HFF-Myc (cell line): ENCODE measurements around the gene SLCO1B1.

Experiments
- DNase-seq: peaks from one replicate; pipeline ENCODE4 v3.0.0-alpha.2; 2011; ENCODE audit warnings: low read depth; ENCODE audit errors: extremely low read depth
- H3K4me3 ChIP-seq: replicated peaks from 2 replicates; pipeline ENCODE4 v1.5.1; 2011; ENCODE audit warnings: low read depth, mild to moderate bottlenecking, control low read depth, low read length
- TF ChIP-seq, protein P1 (sequence below): IDR thresholded peaks from 2 replicates; pipeline ENCODE4 v1.5.1; 2012; ENCODE audit warnings: mild to moderate bottlenecking, low read depth, low read length, control low read depth; ENCODE audit errors: missing control alignments

The SLCO1B1 gene

DNA sequence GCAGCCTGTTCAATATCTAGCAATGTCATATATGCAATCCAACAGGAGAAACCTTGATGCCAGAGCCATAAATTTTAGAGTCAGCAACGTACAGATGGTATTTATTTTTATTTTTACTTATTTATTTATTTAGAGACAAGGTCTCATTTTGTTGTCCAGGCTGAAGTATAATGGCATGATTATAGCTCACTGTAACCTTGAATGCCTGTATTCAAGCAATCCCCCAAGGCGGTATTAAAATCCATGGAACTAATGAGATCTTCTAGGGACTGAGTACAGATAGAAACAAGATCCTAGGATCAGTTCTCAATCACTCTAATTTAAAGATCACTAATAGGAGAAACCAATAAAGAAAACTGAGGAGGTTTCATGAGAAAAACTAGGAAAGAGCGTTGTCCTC, 89.3 kb downstream of the SLCO1B1 start:
- H3K4me3 ChIP-seq, result no peak overlapping the region
- no peak for DNase-seq
- TF ChIP-seq, protein P1, sequence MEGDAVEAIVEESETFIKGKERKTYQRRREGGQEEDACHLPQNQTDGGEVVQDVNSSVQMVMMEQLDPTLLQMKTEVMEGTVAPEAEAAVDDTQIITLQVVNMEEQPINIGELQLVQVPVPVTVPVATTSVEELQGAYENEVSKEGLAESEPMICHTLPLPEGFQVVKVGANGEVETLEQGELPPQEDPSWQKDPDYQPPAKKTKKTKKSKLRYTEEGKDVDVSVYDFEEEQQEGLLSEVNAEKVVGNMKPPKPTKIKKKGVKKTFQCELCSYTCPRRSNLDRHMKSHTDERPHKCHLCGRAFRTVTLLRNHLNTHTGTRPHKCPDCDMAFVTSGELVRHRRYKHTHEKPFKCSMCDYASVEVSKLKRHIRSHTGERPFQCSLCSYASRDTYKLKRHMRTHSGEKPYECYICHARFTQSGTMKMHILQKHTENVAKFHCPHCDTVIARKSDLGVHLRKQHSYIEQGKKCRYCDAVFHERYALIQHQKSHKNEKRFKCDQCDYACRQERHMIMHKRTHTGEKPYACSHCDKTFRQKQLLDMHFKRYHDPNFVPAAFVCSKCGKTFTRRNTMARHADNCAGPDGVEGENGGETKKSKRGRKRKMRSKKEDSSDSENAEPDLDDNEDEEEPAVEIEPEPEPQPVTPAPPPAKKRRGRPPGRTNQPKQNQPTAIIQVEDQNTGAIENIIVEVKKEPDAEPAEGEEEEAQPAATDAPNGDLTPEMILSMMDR, result no peak

DNA sequence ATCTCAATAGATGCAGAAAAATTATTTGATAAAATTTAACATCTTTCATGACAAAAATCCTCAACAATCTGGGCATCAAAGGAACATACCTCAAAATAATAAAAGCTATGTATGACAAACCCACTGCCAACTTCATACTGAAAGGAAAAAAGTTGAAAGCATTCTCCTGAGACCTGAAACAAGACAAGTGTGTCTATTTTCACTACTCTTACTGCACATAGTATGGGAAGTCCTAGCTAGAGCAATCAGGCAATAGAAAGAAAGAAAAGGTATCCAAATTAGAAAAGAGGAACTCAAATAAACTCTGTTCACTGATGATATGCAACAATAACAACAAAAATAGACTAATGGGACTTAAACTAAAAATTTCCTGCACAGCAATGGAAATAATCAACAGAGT, 90.1 kb downstream of the SLCO1B1 start:
- no peak for DNase-seq
- TF ChIP-seq, protein P1, result no peak
- no peak overlapping the region for H3K4me3 ChIP-seq

DNA sequence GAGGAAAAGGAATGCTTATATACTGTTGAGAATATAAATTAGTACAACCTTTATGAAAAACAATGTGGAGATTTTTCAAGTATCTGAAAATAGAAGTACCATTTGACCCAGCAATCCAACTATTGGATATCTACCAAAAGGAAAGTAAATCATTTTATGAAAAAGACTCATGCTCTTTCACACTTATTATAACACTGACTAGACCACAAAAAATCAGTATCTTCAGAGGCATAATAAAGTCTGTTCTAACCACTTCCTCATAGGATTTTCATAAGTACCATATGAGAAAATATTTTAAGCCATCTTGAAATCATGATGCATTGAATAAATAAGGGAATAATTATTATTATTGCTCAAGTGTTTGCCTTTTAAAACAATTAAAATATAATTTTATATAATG, 90.8 kb downstream of the SLCO1B1 start:
- TF ChIP-seq, protein P1, result no peak
- no peak for DNase-seq
- H3K4me3 ChIP-seq, result no peak overlapping the region

DNA sequence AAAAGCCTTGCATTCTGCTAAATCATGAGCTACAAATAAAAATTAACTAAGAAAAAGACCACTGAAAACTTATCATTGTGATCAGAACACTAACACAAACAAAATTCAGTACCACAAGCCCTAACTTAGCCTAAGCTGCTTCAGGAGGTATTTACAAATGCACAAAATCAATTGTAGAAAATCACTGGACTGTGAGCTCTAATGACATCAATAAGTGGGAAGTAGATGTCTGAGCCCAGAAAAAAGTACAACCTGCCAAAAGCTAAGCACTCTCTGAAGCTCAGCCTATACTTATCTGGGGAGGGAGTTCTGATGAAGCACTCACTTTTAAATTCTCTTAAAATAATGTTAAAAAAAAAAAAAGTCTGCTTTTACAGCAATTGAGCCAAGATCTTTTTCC, 92.9 kb downstream of the SLCO1B1 start:
- H3K4me3 ChIP-seq, result no peak overlapping the region
- DNase-seq, result no peak
- TF ChIP-seq, protein P1, result no peak

DNA sequence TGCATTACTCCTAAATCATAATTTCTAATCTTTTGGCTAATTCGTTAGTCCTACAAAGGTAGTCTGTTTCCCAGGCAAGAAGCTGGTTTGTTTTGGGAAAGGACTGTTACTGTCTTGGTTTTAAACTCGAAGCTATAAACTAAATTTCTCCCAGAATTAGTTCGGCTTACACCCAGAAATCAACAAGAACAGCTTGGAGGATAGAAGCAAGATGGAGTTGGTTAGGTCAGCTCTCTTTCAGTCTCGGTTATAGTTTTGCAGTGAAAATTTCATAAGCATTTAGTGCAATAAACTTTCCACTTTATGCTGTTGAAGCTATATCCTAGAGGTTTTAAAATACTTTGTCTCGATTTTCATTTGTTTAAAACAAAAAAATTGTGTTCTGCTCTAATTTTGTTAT, 103.4 kb downstream of the SLCO1B1 start:
- no peak overlapping the region for H3K4me3 ChIP-seq
- TF ChIP-seq, protein P1, result no peak
- no peak for DNase-seq

DNA sequence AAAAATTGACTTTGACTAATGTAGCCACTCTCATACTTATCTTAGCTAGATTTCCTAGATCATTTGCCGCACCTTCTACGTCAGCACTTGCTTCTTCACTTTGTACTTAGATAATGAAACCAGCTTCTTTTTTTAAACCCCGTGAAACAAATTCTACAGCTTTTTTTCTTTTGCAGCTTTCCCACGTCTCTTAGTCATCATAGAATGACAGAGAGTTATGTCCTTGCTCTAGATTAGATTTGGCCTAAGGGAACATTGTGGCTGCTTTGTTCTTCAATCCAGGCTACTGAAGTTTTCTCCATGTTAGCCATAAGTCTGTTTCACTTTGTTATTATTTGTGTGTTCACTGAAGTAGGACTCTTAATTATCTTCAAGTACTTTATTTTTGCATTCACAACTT, 108.9 kb downstream of the SLCO1B1 start:
- no peak for DNase-seq
- TF ChIP-seq, protein P1, result no peak
- H3K4me3 ChIP-seq, result no peak overlapping the region

DNA sequence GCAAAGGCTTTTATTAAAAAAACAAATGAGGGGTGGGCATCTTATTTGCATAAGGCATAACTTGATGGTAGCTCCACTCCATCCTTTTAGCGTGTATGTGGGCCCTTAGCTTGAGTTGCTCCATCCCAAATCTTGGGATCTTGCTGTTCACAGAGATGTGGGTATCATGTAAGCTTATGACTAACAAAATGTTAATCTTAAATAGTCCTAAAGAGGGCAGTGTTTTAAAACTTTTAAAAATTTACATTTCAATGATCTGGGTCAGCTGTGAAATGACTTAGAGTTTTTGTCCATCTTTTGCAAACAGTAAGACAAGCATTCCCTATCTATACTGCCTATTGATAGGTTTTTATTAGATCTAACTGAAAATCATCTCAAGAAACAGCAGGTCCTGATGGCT, 117.7 kb downstream of the SLCO1B1 start:
- H3K4me3 ChIP-seq, result no peak overlapping the region
- TF ChIP-seq, protein P1, result no peak
- no peak for DNase-seq
